HFF-Myc (cell line): Measurements from ENCODE around the gene GSTM5.
"Not testable (repeated sequence)": the region's sequence is repeated elsewhere in the genome, so short reads cannot be mapped to it uniquely, and the experiment has no call there.

Experiments used
- DNase-seq: peaks from one replicate; pipeline ENCODE4 v3.0.0-alpha.2; 2011; ENCODE audit warnings: low read depth; ENCODE audit errors: extremely low read depth
- H3K4me3 ChIP-seq: replicated peaks from 2 replicates; pipeline ENCODE4 v1.5.1; 2011; ENCODE audit warnings: low read depth, mild to moderate bottlenecking, control low read depth, low read length
- TF ChIP-seq, protein P1 (sequence below): IDR thresholded peaks from 2 replicates; pipeline ENCODE4 v1.5.1; 2012; ENCODE audit warnings: mild to moderate bottlenecking, low read depth, low read length, control low read depth; ENCODE audit errors: missing control alignments

The GSTM5 gene

DNA sequence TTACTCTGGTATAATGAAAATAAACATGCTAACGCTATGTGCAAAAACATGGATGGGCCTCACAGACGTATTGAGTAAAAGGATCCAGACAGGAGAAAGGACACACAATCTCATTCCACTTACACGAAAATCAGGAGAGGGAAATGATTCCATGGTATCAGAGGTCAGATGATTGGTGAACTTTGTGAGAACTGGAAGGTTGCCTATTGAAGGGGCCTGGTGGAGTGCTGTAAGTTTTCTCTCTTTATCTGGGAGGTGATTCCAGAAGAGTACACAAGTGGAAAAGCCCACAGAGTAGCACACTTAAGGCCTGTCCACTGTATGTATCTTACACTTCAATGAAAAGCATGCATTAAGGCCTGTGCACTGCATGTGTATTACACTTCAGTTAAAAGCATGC lies 34.6 kb upstream of the GSTM5 start:
- DNase-seq, result no peak
- TF ChIP-seq, protein P1, sequence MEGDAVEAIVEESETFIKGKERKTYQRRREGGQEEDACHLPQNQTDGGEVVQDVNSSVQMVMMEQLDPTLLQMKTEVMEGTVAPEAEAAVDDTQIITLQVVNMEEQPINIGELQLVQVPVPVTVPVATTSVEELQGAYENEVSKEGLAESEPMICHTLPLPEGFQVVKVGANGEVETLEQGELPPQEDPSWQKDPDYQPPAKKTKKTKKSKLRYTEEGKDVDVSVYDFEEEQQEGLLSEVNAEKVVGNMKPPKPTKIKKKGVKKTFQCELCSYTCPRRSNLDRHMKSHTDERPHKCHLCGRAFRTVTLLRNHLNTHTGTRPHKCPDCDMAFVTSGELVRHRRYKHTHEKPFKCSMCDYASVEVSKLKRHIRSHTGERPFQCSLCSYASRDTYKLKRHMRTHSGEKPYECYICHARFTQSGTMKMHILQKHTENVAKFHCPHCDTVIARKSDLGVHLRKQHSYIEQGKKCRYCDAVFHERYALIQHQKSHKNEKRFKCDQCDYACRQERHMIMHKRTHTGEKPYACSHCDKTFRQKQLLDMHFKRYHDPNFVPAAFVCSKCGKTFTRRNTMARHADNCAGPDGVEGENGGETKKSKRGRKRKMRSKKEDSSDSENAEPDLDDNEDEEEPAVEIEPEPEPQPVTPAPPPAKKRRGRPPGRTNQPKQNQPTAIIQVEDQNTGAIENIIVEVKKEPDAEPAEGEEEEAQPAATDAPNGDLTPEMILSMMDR, result no peak
- no peak overlapping the region for H3K4me3 ChIP-seq

- DNase-seq, H3K4me3 ChIP-seq: not testable (repeated sequence)
Measured at GRCh38 chr1:109678637-109679036, 33.4 kb upstream of the GSTM5 start.

DNA sequence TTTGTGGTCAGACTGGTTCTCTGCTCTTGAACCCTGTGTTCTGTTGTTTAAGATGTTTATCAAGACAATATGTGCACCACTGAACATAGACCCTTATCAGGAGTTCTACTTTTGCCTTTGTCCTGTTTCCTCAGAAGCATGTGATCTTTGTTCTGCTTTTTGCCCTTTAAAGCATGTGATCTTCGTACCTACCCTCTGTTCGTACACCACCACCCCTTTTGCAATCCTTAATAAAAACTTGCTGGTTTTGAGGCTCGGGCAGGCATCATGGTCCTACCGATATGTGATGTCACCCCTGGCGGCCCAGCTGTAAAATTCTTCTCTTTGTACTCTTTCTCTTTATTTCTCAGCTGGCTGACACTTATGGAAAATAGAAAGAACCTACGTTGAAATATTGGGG lies 27.3 kb upstream of the GSTM5 start:
- not testable (repeated sequence) for DNase-seq, H3K4me3 ChIP-seq

GRCh38 chr1:109685399-109685798 lies 26.7 kb upstream of the GSTM5 start:
- not testable (repeated sequence) for H3K4me3 ChIP-seq, DNase-seq

- H3K4me3 ChIP-seq, DNase-seq: not testable (repeated sequence)
Measured at GRCh38 chr1:109685890-109686289, 26.2 kb upstream of the GSTM5 start.

DNA sequence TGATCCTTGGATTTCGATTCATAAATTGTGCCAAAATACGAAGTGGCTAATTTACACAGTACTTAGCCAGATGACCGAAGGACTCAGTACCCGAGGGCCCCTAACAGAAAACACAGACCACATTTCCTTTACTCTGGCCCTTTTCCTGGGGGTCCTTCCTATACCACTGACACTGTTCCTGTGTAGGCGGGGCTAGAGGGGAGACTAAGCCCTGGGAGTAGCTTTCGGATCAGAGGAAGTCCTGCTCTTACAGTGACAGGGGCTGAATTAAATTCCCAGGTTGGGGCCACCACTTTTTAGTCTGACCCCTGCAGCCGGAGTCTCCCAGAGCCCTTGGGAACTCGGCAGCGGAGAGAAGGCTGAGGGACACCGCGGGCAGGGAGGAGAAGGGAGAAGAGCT lies 24.9 kb upstream of the GSTM5 start:
- DNase-seq, H3K4me3 ChIP-seq: not testable (repeated sequence)

DNA sequence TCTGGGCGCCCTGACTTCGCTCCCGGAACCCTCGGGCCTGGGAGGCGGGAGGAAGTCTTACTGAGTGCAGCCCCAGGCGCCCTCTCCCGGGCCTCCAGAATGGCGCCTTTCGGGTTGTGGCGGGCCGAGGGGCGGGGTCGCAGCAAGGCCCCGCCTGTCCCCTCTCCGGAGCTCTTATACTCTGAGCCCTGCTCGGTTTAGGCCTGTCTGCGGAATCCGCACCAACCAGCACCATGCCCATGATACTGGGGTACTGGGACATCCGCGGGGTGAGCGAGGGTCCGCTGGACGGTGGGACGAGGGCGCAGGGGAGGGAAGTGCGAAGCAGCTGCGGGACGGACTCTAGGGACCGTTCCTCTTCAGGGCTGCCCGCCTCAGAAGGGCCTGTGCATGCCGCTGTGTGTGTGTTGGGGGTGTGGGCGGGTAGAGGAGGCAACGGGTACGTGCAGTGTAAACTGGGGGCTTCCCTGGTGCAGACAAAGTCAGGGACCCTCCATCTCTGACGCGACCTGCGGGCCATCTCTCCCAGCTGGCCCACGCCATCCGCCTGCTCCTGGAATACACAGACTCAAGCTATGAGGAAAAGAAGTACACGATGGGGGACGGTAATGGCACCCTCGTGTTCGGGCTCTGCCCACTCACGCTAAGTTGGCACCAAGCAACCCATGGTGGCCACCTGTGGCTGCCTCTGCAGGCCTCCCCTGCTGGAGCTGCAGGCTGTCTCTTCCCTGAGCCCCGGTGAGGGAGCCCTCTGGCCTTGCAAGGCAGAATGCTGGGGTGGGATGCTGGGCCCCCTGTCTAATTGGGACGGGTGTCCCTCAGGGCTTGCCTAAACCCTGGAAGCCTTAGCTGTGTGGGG lies 24.2 kb upstream of the GSTM5 start, which contains the start of gene GSTM1:
GSTM1 (plus strand) TSS at position 177 of the 859 bp plus-strand sequence; CDS start at position 234, 57 bp downstream.
- TF ChIP-seq, protein P1, result no peak
- DNase-seq, result no peak
- H3K4me3 ChIP-seq, result no peak within 1 kb of the TSS

DNA sequence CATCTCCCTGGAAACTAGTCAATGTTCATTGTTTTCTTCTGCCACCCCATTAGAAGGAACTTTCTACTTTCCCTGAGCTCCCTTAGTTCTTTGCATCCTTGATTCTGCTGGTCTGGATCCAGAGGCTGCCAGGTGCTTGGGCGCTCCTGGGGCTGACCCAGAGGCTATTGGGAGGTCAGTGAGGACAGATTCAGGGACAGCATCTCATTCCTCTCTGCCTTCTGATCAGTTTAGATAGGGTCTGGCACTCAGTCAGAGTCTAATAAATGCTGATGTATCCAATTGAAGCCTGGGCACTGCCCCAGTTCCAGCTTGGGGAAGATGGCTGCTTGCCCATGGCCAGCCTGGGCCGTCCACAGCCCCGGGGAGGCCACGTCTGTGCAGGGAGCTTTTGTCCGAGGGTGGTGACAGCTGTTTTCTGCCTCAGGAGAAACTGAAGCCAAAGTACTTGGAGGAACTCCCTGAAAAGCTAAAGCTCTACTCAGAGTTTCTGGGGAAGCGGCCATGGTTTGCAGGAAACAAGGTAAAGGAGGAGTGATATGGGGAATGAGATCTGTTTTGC lies 22.1 kb upstream of the GSTM5 start:
- H3K4me3 ChIP-seq, result no peak overlapping the region
- DNase-seq, result no peak
- TF ChIP-seq, protein P1, result no peak

- H3K4me3 ChIP-seq, result no peak overlapping the region
- TF ChIP-seq, protein P1, result no peak
- no peak for DNase-seq
Measured at GRCh38 chr1:109691759-109692158, 20.3 kb upstream of the GSTM5 start.

- not testable (repeated sequence) for H3K4me3 ChIP-seq, DNase-seq
Measured at GRCh38 chr1:109694400-109694799, 17.7 kb upstream of the GSTM5 start.

- not testable (repeated sequence) for H3K4me3 ChIP-seq, DNase-seq
Measured at GRCh38 chr1:109695138-109695537, 16.9 kb upstream of the GSTM5 start.
